BLaER1 treated with 17β-estradiol and CSF1 and Interleukin-3, amounts not matched to agents 10 nM and 100 nM (cell line): ENCODE results near the gene HDAC7.
A peak's percentile ranks its signal among the peaks of the same experiment; 100 is the strongest.

Experiments
- H3K27ac ChIP-seq, 11 experiments: shearing (Covaris generic); formaldehyde crosslinking; 2 replicates each; pipeline ENCODE4 v1.8.1; 2022
- H3K27me3 ChIP-seq, 11 experiments: shearing (Covaris generic); formaldehyde crosslinking; 2 replicates each; pipeline ENCODE4 v1.8.1; 2022
- H3K36me3 ChIP-seq, 11 experiments: shearing (Covaris generic); formaldehyde crosslinking; 2 replicates each; pipeline ENCODE4 v1.8.1; 2022
- H3K4me1 ChIP-seq, 10 experiments: shearing (Covaris generic); formaldehyde crosslinking; 2 replicates each; pipeline ENCODE4 v1.8.1; 2022
- H3K4me2 ChIP-seq, 11 experiments: shearing (Covaris generic); formaldehyde crosslinking; 2 replicates each; pipeline ENCODE4 v1.8.1; 2022
- H3K4me3 ChIP-seq, 10 experiments: shearing (Covaris generic); formaldehyde crosslinking; 2 replicates each; pipeline ENCODE4 v1.8.1; 2022
- H3K9ac ChIP-seq, 11 experiments: shearing (Covaris generic); formaldehyde crosslinking; 2 replicates each; pipeline ENCODE4 v1.8.1; 2022
- H3K9me3 ChIP-seq, 11 experiments: shearing (Covaris generic); formaldehyde crosslinking; replicated peaks in 1 of 11; 2 replicates each; pipeline ENCODE4 v1.8.1; 2022
- H4K20me1 ChIP-seq, 11 experiments: shearing (Covaris generic); formaldehyde crosslinking; 2 replicates each; pipeline ENCODE4 v1.8.1; 2022
- Cebpa-rat ChIP-seq, 11 experiments: shearing (Covaris generic); IDR thresholded peaks; 2 replicates each; pipeline ENCODE4 v1.8.1; 2022

Gene HDAC7

GRCh38 chr12:47793015-47793681 is 26.6 kb downstream of the HDAC7 start:
- Histone ChIP-seq H3K9ac (peak overlapping the region in 1 of 11 experiments; percentile 24; a peak in 1 of 22 replicates), H4K20me1 (peaks cover 0 to 100% (median 36%) of the 10 kb centered on the region in 11 experiments; a peak in 14 of 22 replicates), H3K4me3 (no peak overlapping the region), H3K27ac (no peak overlapping the region), H3K9me3 (no peaks in the 10 kb centered on the region), H3K36me3 (peaks cover 92 to 100% (median 97%) of the 10 kb centered on the region in 11 experiments), H3K27me3 (no peaks in the 10 kb centered on the region), H3K4me2 (no peak overlapping the region), H3K4me1 (no peaks in the 10 kb centered on the region)
- no peak for TF ChIP-seq Cebpa-rat (IDR thresholded peaks at IDR 0.05)

- no peak overlapping the region for H3K27ac ChIP-seq
- no peak overlapping the region for H3K4me2 ChIP-seq
- H3K9ac ChIP-seq, result no peak overlapping the region
- no peaks in the 10 kb centered on the region for H3K9me3 ChIP-seq
- no peaks in the 10 kb centered on the region for H3K27me3 ChIP-seq
- H3K36me3 ChIP-seq, result peaks cover 94 to 100% (median 99%) of the 10 kb centered on the region in 11 experiments
- peaks cover 0 to 100% (median 37%) of the 10 kb centered on the region in 11 experiments; a peak in 16 of 22 replicates for H4K20me1 ChIP-seq
- no peak for TF ChIP-seq Cebpa-rat (IDR thresholded peaks at IDR 0.05)
- no peaks in the 10 kb centered on the region for H3K4me1 ChIP-seq
- no peak overlapping the region for H3K4me3 ChIP-seq
Observed at GRCh38 chr12:47791874-47792273, 27.8 kb downstream of the HDAC7 start.

GRCh38 chr12:47791351-47791746 is 28.4 kb downstream of the HDAC7 start:
- no peak overlapping the region for H3K4me2 ChIP-seq
- H3K27ac ChIP-seq, result no peak overlapping the region; a peak in 1 of 22 replicates
- H3K27me3 ChIP-seq, result no peaks in the 10 kb centered on the region
- no peak for TF ChIP-seq Cebpa-rat (IDR thresholded peaks at IDR 0.05)
- no peaks in the 10 kb centered on the region for H3K4me1 ChIP-seq
- H3K9ac ChIP-seq, result no peak overlapping the region
- no peaks in the 10 kb centered on the region for H3K9me3 ChIP-seq
- peaks cover 94 to 100% (median 99%) of the 10 kb centered on the region in 11 experiments for H3K36me3 ChIP-seq
- peaks cover 0 to 100% (median 35%) of the 10 kb centered on the region in 11 experiments; a peak in 16 of 22 replicates for H4K20me1 ChIP-seq
- no peak overlapping the region for H3K4me3 ChIP-seq

DNA sequence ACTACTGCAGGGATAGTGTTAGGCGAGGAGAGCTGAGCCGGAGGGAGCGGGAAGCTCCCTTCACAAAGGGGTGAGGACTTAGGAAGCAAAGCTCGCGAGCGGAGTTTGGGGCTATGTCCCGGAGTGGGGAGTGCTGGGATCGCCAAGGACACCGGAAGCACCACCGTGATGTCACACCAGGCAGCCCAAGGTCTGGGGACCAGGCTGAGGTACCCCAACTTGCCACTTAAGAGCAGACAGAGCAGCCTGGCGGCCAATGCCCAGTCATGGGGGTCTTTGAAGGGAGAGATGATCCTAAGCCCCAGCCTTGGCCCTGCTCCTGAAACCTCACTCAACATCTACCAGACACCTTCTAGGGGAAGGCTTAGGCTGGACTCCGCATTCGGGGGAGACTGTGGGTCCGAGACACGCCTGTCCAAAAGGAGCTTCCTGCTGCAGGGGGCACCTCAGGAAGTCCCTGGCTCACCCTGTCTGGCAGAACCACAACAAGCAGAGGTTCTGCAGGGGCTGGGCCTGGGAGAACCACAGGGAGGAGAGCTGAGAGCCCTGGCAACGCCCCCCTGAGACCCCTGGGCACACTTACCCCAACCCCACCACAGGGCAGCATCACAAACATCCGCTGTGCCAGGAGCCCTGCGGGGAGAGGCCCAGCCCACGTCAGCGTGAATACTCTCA is 28.9 kb downstream of the HDAC7 start:
- H3K36me3 ChIP-seq, result peaks cover 94 to 100% (median 99%) of the 10 kb centered on the region in 11 experiments
- H3K4me3 ChIP-seq, result no peak overlapping the region
- no peak for TF ChIP-seq Cebpa-rat (IDR thresholded peaks at IDR 0.05)

DNA sequence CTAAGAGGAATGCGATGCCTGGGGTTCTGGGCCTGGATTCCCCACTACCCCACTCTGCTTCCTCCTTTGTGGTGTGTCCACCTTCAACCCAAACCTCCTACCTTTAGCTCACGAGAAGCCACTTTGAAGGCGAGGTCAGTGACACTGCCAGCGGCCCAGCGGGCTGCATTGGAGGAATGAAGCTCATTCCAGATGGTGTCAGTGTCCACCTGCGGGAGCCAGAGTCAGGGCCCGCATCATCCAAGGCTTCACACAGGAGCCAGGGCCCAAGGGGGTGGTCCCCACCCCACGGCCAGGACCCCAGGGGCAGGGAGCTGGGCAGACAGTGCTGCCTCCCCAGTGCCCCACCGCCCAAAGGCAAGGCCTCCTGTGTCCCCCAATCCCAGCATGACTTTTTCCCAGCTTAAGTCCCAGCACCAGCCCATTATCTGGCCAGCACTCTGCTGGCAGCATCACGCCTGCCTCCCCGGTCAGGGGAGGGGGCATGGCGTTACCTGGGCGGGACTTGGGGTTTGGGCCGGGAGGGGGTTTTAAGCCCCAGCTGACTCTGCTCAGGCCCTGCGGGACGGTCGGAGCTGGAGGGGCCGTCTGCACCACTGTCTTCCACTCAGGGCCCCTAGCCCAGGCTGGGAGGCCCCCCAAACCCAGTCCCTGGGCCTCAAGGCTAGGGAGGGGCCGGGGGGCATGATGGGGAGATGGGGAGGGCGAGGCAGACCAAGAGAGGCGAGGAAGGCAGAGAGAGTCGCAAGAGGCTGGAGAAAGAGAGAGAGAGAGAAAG is 29.8 kb downstream of the HDAC7 start:
- peaks cover 94 to 100% (median 99%) of the 10 kb centered on the region in 11 experiments for H3K36me3 ChIP-seq
- no peak overlapping the region for H3K4me3 ChIP-seq
- no peak for TF ChIP-seq Cebpa-rat (IDR thresholded peaks at IDR 0.05)
- no peak overlapping the region for H3K9ac ChIP-seq
- H3K27ac ChIP-seq, result no peak overlapping the region; a peak in 1 of 22 replicates
- no peak overlapping the region for H3K4me2 ChIP-seq
- no peaks in the 10 kb centered on the region for H3K9me3 ChIP-seq
- peaks cover 0 to 100% (median 43%) of the 10 kb centered on the region in 11 experiments; a peak in 16 of 22 replicates for H4K20me1 ChIP-seq
- no peaks in the 10 kb centered on the region; a peak in 1 of 20 replicates for H3K4me1 ChIP-seq
- no peaks in the 10 kb centered on the region for H3K27me3 ChIP-seq

More for the DNA sequence above, 28.9 kb downstream of the HDAC7 start:
- Histone ChIP-seq H3K4me1 (no peaks in the 10 kb centered on the region), H3K9ac (no peak overlapping the region), H3K4me2 (no peak overlapping the region), H3K9me3 (no peaks in the 10 kb centered on the region), H4K20me1 (peaks cover 0 to 100% (median 35%) of the 10 kb centered on the region in 11 experiments; a peak in 16 of 22 replicates), H3K27me3 (no peaks in the 10 kb centered on the region), H3K27ac (no peak overlapping the region; a peak in 1 of 22 replicates)

GRCh38 chr12:47789141-47789540 is 30.6 kb downstream of the HDAC7 start:
- no peaks in the 10 kb centered on the region for H3K9me3 ChIP-seq
- H3K36me3 ChIP-seq, result peaks cover 94 to 100% (median 99%) of the 10 kb centered on the region in 11 experiments

DNA sequence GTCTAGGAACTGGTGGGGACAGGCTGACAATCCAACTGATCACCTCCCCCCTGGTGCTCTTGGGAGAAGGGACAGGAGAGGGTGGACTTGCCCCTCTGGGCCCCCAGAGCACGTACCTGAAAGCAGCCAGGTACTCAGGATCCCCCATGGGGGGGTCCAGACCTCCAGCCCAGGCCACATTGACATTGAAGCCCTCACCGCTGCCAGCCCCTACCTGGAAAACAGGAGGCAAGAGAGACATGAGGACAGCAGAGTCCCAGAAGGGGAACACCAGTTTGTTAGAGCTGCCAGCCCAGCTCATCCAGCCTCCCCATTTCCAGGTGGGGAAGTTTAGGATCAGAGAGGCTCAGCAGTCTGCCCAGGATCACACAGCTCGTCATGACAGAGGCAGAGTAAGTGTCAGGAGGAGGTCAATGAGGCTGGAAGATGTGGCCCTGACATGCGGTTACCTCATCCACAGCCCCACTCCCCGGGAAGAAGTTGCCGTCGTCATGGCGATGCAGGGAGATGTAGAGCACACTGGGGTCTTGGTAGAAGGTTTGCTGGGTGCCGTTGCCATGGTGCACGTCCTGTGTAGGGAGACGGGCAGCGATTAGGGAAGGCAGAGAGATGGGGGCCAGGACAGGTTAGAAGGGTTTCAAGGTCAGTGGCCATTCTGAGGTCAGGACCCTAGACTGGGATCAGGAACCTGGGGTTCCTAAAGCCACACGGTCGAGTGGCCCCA is 31.9 kb downstream of the HDAC7 start:
- Histone ChIP-seq H3K4me3 (no peak overlapping the region), H3K36me3 (peaks cover 95 to 100% (median 99%) of the 10 kb centered on the region in 11 experiments), H3K9ac (no peak overlapping the region; a peak in 1 of 22 replicates), H4K20me1 (peaks cover 0 to 100% (median 54%) of the 10 kb centered on the region in 11 experiments; a peak in 17 of 22 replicates), H3K4me1 (peaks cover 0 to 19% (median 15%) of the 10 kb centered on the region in 10 experiments; a peak in 15 of 20 replicates), H3K27ac (no peak overlapping the region), H3K4me2 (no peak overlapping the region), H3K9me3 (no peaks in the 10 kb centered on the region), H3K27me3 (no peaks in the 10 kb centered on the region)
- TF ChIP-seq Cebpa-rat (IDR thresholded peaks at IDR 0.05), result no peak

More at GRCh38 chr12:47789141-47789540, 30.6 kb downstream of the HDAC7 start:
- no peaks in the 10 kb centered on the region for H3K27me3 ChIP-seq
- H4K20me1 ChIP-seq, result peaks cover 0 to 100% (median 44%) of the 10 kb centered on the region in 11 experiments; a peak in 16 of 22 replicates
- H3K4me1 ChIP-seq, result peaks cover 0 to 5% (median 2%) of the 10 kb centered on the region in 10 experiments; a peak in 8 of 20 replicates
- no peak for TF ChIP-seq Cebpa-rat (IDR thresholded peaks at IDR 0.05)
- no peak overlapping the region for H3K27ac ChIP-seq
- H3K4me2 ChIP-seq, result no peak overlapping the region
- H3K4me3 ChIP-seq, result no peak overlapping the region
- H3K9ac ChIP-seq, result no peak overlapping the region

DNA sequence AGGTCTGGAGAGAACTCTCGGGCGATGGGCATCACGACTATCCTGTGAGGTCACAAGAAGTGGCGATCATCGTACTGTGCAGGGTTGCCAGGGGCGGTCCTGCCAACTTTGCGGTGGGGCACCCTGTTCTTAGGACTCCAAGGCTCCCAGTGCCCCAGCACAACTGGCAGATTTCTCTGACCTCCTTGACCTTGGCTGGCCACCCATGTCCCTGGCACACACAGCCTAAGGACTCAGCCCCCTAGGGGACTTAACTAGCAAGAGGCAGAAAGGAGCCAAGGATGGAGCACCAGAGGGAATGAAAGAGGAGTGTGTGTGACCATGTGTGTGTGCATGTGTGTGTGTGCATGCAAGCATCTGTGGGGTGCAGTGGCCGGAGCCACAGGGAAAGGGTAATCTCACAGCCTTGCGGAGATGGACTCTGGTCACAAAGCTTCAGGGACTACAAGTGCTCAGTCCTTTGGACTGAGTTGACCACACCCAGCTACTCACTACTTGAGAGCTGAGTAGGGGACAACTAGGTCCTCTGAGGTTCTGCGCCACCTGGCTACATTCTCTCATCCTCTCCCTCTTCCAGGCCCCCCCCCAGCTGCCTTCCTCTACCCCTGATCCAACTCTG is 32.9 kb downstream of the HDAC7 start:
- H4K20me1 ChIP-seq, result peaks cover 0 to 100% (median 63%) of the 10 kb centered on the region in 11 experiments; a peak in 17 of 22 replicates
- H3K9ac ChIP-seq, result peak overlapping the region in 1 of 11 experiments; percentile 4; a peak in 1 of 22 replicates
- H3K4me1 ChIP-seq, result peaks cover 0 to 27% (median 23%) of the 10 kb centered on the region in 10 experiments; a peak in 15 of 20 replicates
- H3K4me3 ChIP-seq, result no peak overlapping the region
- no peak overlapping the region for H3K4me2 ChIP-seq
- H3K27ac ChIP-seq, result peak overlapping the region in 1 of 11 experiments; percentile 10; a peak in 1 of 22 replicates
- H3K9me3 ChIP-seq, result no peaks in the 10 kb centered on the region
- H3K27me3 ChIP-seq, result no peaks in the 10 kb centered on the region
- TF ChIP-seq Cebpa-rat (IDR thresholded peaks at IDR 0.05), result no peak
- peaks cover 94 to 100% (median 98%) of the 10 kb centered on the region in 11 experiments for H3K36me3 ChIP-seq
